ENCODE results near the gene DAPK3.

DNA sequence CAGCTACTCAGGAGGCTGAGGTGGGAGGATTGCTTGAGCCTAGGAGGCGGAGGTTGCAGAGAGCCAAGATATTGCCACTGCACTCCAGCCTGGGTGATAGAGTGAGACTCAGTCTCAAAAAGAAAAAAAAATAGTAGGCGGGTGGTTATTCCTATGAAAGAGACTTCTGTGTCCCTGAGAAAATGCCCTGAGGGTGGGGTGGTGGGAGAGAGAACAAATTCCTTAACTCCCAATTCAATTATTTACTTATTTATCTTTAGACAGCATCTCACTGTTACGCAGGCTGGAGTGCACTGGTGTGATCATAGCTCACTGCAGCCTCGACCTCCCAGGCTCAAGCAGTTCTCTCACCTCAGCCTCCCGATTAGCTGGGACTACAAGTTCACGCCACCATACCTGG, 24.7 kb upstream of the DAPK3 start:
- TF ChIP-seq POLR2A (IDR thresholded peaks at IDR 0.05) = no peak
- TF ChIP-seq, protein P1, sequence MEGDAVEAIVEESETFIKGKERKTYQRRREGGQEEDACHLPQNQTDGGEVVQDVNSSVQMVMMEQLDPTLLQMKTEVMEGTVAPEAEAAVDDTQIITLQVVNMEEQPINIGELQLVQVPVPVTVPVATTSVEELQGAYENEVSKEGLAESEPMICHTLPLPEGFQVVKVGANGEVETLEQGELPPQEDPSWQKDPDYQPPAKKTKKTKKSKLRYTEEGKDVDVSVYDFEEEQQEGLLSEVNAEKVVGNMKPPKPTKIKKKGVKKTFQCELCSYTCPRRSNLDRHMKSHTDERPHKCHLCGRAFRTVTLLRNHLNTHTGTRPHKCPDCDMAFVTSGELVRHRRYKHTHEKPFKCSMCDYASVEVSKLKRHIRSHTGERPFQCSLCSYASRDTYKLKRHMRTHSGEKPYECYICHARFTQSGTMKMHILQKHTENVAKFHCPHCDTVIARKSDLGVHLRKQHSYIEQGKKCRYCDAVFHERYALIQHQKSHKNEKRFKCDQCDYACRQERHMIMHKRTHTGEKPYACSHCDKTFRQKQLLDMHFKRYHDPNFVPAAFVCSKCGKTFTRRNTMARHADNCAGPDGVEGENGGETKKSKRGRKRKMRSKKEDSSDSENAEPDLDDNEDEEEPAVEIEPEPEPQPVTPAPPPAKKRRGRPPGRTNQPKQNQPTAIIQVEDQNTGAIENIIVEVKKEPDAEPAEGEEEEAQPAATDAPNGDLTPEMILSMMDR (IDR thresholded peaks at IDR 0.05) = no peak
